Activated CD4-positive, CD25-positive, alpha-beta regulatory T cell treated with anti-CD3 and anti-CD28 coated beads, Interleukin-2, amount 50 U/mL, for 72 hours (primary cell): ENCODE results near the gene CSNK1D.

Source experiments
- DNase-seq: peaks from one replicate; pipeline ENCODE4 v3.0.0; 2021

The CSNK1D gene

GRCh38 chr17:82226809-82227628 is 46.5 kb downstream of the CSNK1D start:
- DNase-seq, result no peak

- no peak for DNase-seq
Observed at GRCh38 chr17:82226146-82226808, 47.2 kb downstream of the CSNK1D start.

DNA sequence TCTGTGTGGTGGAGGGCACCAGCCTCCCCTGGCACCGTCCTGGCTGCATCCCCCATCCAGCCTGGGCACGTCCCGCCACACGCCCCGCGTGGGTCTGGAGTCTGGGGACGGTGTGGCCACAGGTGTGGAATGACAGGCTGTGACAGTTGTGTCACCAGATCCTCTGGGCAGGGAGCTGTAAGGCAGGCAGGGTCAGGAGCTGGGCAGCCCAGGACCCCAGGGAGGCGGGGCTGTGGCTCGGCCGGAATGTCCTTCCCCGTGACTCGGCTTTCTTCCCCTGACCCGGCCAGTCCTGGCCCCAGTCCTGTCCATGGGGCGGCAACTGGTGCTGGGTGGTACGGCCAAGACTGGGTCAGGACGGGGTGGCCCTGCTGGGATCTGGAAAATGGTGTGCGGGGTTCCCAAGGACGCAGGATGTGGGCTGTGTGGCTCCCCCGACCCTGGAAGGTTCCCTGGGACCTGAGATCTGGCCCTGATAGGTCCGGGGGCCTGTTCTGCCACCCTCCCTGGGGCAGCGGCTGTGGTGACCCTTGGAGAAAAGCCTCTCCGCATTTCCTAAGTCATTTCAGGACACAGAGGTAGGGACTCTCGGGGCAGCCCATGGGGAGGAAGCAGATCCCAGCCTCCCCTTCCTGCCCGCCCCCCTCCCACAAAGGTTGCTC is 48.0 kb downstream of the CSNK1D start:
- no peak for DNase-seq

- DNase-seq, result no peak
Observed at GRCh38 chr17:82224666-82225065, 48.8 kb downstream of the CSNK1D start.

DNA sequence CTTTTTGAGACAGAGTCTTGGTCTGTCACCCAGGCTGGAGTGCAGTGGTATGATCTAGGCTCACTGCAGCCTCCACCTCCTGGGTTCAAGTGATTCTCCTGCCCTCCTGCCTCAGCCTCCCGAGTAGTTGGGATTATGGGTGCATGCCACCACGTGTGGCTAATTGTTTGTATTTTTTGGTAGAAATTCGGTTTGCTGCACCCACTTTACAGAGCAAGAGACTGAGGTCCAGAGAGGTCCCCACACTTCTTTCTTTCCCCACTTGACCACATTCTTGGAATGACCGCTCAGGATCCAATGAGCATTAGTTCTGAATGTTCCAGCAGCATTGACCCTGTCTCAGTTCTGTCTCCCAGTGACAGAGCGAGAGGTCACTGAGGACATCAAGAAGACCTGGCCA is 50.0 kb downstream of the CSNK1D start:
- no peak for DNase-seq

- DNase-seq, result no peak
Observed at GRCh38 chr17:82222816-82223215, 50.7 kb downstream of the CSNK1D start.

DNA sequence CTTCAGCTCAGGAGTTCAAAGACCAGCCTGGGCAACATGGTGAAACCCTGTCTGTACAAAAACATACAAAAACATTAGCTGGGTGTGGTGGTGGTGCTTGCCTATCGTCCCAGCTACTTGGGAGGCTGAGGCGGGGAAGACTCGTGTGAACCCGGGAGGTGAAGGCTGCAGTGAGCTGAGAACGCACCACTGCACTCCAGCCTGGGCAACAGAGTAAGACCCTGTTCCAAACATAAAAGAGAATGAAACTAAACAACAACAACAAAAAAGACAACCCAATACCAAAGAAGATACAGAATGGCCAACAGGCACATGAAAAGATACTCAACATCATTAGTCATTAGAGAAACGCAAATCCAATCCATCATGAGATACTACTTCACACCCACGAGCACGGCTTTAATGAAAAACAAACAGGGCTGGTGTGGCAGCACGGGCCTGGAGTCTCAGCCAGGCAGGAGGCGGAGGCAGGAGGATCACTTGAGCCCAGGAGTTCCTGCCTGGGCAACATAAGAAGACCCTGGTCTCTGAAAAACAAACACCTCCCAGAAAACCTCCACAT is 52.1 kb downstream of the CSNK1D start:
- no peak for DNase-seq

GRCh38 chr17:82219753-82220709 is 53.5 kb downstream of the CSNK1D start:
- no peak for DNase-seq

DNA sequence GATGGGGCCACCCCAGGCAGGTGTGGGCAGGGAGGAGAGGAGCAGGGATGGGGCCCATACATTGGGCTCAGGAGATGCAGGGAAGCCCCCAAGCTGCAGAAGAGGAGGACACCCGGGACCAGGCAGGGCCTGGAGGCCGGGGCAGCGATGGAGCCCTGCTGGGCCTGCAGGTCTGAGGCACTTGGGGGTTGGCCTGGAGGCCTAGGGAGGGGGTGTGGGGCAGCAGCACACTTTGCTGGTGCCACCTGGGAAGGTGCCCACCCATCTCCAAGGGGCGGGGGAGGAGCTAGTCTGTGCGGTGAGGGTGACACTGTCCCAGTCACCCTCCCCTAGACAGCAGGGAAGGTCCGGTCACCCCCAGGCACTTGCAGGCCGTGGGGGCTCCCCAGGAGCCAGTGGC is 54.4 kb downstream of the CSNK1D start:
- DNase-seq, result no peak

DNA sequence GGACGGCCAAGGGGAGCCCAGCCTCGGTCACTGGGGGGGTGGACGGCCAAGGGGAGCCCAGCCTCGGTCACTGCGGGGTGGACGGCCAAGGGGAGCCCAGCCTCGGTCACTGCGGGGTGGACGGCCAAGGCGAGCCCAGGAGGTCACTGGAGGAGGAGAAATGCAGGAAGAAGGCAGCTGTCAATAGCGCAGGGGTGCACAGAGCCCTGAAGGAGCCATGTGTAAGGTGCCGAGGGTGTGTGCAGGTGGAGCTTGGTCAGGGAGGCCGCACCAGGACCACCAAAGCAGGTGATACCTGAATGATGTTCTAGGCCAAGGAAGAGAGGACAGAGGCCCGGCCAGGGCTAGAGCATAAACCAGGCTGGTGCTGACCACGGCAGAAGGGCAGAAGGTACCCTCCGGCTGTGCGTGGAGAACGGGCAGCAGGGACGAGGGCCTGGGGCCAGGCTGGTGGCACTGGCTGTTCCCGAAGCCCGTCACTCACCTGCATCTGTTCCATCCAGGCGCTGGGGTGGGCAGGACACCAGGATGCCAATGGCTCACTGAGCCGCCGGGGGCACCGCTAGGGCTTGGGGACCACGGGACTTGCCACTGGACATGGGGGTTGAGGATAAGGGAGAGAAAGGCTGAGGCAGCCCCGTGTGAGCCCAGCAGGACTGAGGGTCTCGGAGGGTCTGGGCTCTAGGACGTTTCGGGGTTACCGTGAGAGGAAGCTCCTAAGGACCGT is 55.0 kb downstream of the CSNK1D start:
- DNase-seq, result no peak

GRCh38 chr17:82217530-82218204 is 55.8 kb downstream of the CSNK1D start:
- no peak for DNase-seq

DNA sequence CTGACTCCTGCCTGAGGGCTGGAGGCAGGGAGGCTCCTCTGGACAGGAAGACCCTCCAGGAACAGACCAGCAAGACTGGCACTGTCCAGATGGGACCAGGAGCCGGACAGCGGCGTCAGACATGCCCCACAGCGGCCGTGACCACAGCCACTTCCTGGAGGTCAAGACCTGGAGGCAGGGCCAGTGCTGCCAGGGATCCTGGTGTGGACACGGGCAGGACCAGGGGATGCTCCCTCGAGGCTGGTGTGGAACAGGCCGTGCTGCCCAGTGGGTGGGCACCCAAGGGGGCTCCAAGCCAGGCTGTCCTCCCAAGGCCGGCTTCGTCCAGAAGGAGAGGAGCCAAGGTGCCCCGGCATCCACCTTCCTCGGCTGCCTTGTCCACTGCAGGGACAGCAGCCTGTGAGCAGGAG is 56.4 kb downstream of the CSNK1D start:
- DNase-seq, result no peak

GRCh38 chr17:82216301-82217119 is 57.0 kb downstream of the CSNK1D start:
- no peak for DNase-seq

GRCh38 chr17:82215972-82216300 is 57.6 kb downstream of the CSNK1D start:
- no peak for DNase-seq

DNA sequence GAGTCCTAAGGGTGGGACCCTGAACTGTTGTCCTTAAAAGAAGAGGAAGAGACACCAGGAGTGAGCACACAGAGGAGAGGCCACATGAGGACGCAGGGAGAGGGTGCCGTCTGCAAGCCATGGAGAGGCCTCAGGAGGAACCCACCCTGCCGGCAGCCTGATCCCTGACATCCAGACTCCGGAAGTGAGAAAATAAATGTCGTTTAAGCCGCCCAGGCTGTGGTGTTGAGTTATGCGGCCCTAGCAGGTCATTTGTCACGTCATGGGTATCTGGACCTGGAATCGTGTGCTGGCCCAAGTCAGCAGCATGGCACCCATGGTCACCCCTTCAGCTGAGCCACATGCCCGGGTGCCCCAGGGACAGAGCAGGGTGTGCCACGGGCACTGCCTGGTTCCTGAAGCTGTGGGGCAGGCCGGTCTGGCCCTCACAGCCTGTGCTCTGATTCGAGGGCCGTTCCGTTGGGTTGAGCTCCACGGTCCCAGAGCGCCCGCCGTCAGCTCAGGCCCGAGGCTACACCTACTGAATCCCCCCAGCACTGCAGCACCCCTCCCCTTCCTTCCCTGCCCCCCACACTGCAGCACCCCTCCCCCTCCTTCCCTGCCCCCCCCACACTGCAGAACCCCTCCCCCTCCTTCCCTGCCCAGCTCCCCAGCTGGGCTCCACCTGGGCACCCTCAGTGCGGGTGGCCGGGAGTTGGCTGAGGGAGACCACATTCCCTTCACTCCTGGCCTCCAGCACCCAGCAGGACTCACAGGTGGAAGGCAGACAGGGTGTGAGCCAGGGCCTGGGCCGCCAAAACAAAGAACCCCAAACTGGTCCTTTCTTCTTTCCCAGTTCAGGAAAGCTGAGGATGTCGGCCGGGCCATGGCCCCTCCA is 58.2 kb downstream of the CSNK1D start:
- no peak for DNase-seq

GRCh38 chr17:82214012-82214628 is 59.4 kb downstream of the CSNK1D start:
- no peak for DNase-seq

GRCh38 chr17:82213251-82214011 is 60.1 kb downstream of the CSNK1D start:
- no peak for DNase-seq
